Dendritic cell treated with granulocyte-macrophage colony-stimulating factor and Interleukin-4, amounts not matched to agents 40 ng/mL and 50 ng/mL, for 4 days (primary cell): ENCODE measurements around the gene BET1.

Source experiments
- H3K27ac Mint-ChIP-seq: one replicate; pipeline ENCODE4 v1.8.0; 2022; ENCODE audit warnings: mild to moderate bottlenecking, mixed read lengths
- H3K27me3 Mint-ChIP-seq: one replicate; pipeline ENCODE4 v1.8.0; 2022; ENCODE audit warnings: mild to moderate bottlenecking, mixed read lengths
- H3K36me3 Mint-ChIP-seq: one replicate; pipeline ENCODE4 v1.8.0; 2022; ENCODE audit warnings: low read depth, mixed read lengths
- H3K4me1 Mint-ChIP-seq: one replicate; pipeline ENCODE4 v1.8.0; 2022; ENCODE audit warnings: low read depth, mixed read lengths
- H3K4me3 Mint-ChIP-seq: one replicate; pipeline ENCODE4 v1.8.0; 2022; ENCODE audit warnings: mild to moderate bottlenecking, moderate library complexity, mixed read lengths
- H3K9me3 Mint-ChIP-seq: one replicate; pipeline ENCODE4 v1.8.0; 2022; ENCODE audit warnings: mixed read lengths
- intact Hi-C: fragments of 100-400 bp; cut with micrococcal nuclease; formaldehyde crosslinking; loops from one replicate; pipeline ENCODE4 v1.15.0; 2022

The BET1 gene

GRCh38 chr7:93992421-93993110, 11.6 kb downstream of the BET1 start:
- H3K27ac Mint-ChIP-seq = no peak overlapping the region
- H3K4me3 Mint-ChIP-seq = no peak overlapping the region
- intact Hi-C loops = no loop called here
- peaks cover 25% of the 10 kb centered on the region for H3K36me3 Mint-ChIP-seq
- no peaks in the 10 kb centered on the region for H3K27me3 Mint-ChIP-seq
- no peaks in the 10 kb centered on the region for H3K9me3 Mint-ChIP-seq
- no peaks in the 10 kb centered on the region for H3K4me1 Mint-ChIP-seq

DNA sequence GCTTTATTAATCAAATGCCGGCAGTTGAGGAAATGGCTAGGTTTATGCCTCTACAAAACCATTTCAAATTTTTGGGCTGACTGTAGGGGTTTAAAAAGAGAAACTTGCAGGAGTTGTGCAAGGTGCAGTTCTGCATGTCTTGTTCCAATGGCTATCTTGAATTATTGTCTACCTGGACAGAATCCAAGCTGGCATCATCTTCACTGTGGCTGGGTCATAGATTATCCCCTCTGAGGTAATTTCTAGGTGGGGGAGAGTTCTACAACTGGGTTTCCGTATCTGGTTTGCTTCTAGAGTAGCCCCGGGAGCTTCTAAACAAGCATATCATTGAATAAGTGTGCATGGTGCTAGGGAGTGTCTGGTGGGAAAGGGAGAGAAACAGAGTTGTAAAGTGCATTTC, 16.9 kb downstream of the BET1 start:
- Mint-ChIP-seq H3K4me3 (no peak overlapping the region), H3K36me3 (peaks cover 10% of the 10 kb centered on the region), H3K9me3 (no peaks in the 10 kb centered on the region), H3K4me1 (no peaks in the 10 kb centered on the region), H3K27me3 (no peaks in the 10 kb centered on the region), H3K27ac (no peak overlapping the region)
- intact Hi-C loops = no loop called here

DNA sequence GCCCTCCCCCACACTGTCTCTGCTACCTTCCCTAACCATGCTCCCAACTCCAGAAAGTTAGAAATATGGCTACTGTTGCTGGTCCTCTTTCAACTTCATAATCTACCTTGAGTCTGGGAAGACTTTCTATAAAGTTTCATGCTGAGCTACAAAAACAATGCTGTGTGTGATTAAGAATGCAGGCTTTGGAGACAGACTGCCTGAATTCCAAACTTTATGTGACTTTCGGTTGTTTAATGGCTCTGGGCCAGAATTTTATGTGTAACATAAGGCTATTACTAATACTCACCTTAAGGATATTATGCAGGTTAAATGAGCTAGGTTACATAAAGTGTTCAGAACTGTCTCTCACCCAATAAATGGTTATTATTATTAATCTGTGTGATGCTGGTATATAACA, 19.1 kb downstream of the BET1 start:
- no peak overlapping the region for H3K27ac Mint-ChIP-seq
- no peaks in the 10 kb centered on the region for H3K36me3 Mint-ChIP-seq
- H3K27me3 Mint-ChIP-seq = no peaks in the 10 kb centered on the region
- no peaks in the 10 kb centered on the region for H3K4me1 Mint-ChIP-seq
- no peak overlapping the region for H3K4me3 Mint-ChIP-seq
- intact Hi-C loops = no loop called here
- H3K9me3 Mint-ChIP-seq = no peaks in the 10 kb centered on the region

DNA sequence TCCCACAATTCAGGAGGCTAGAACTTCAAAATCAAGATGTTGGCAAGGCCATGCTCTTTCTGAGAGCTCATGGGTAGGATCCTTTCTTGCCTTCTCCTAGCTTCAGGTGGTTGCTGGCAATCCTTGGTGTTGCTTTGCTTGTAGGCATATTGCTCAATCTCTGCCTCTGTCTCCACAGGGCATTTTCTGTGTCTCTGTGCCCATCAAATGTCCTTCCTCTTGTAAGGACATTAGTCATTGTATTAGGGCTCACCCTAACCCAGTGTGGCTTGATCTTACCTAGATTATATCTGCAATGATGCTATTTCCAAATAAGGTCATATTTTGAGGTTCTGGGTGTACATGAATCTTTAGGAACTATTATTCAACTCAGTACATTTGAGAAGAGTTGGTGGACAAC, 20.1 kb downstream of the BET1 start:
- Mint-ChIP-seq H3K27ac (no peak overlapping the region), H3K4me3 (no peak overlapping the region), H3K9me3 (no peaks in the 10 kb centered on the region), H3K36me3 (no peaks in the 10 kb centered on the region), H3K27me3 (no peaks in the 10 kb centered on the region), H3K4me1 (no peaks in the 10 kb centered on the region)
- intact Hi-C loops = loop anchor here (5.0 kb wide), 1 partner anchor 38 kb away; no protein-coding TSS in a partner anchor

- no peaks in the 10 kb centered on the region for H3K27me3 Mint-ChIP-seq
- intact Hi-C loops = loop anchor here (5.0 kb wide), 1 partner anchor 41 kb away; no protein-coding TSS in a partner anchor
- no peak overlapping the region for H3K4me3 Mint-ChIP-seq
- H3K27ac Mint-ChIP-seq = no peak overlapping the region
- H3K36me3 Mint-ChIP-seq = no peaks in the 10 kb centered on the region
- H3K4me1 Mint-ChIP-seq = no peaks in the 10 kb centered on the region
- H3K9me3 Mint-ChIP-seq = no peaks in the 10 kb centered on the region
Measured at GRCh38 chr7:93981480-93981874, 22.7 kb downstream of the BET1 start.

GRCh38 chr7:93980744-93981479, 23.2 kb downstream of the BET1 start:
- Mint-ChIP-seq H3K27ac (no peak overlapping the region), H3K4me1 (no peaks in the 10 kb centered on the region), H3K36me3 (no peaks in the 10 kb centered on the region), H3K9me3 (no peaks in the 10 kb centered on the region), H3K27me3 (no peaks in the 10 kb centered on the region), H3K4me3 (no peak overlapping the region)
- intact Hi-C loops = loop anchor here (5.0 kb wide), 1 partner anchor 41 kb away; no protein-coding TSS in a partner anchor

DNA sequence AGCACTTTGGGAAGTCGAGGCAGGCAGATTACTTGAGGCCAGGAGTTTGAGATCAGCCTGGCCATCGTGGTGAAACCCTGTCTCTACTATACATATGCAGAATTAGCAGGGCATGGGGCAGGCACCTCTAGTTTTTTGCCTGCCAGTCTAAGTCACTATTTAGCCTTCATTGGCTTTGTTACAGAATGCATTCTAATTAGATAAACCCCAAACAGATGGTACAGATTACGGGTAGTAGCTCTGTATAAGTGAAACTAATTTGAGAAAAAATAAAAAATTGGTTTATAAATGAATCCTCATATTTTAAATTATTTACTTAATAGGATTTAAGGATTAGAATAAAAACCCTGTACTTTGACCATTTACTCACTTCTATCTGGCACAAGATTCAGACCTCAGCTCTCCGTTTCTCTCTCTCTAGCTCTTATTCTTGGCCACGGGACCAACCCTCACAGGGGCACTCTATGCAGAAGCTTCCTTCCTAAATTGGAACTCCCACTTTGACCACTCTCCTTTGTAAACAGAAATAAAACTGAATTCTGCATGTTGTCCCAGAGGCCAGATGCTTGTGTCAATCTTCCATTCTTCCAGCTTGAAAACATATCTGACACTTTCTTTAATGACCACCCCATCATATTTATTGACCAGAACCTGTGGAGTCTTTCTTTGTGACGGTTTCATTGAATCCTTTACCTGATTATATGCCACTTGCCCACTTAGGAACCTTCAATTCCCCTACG, 26.8 kb downstream of the BET1 start:
- Mint-ChIP-seq H3K27ac (no peak overlapping the region), H3K27me3 (no peaks in the 10 kb centered on the region), H3K36me3 (no peaks in the 10 kb centered on the region), H3K9me3 (no peaks in the 10 kb centered on the region), H3K4me1 (no peaks in the 10 kb centered on the region), H3K4me3 (no peak overlapping the region)
- intact Hi-C loops = no loop called here

DNA sequence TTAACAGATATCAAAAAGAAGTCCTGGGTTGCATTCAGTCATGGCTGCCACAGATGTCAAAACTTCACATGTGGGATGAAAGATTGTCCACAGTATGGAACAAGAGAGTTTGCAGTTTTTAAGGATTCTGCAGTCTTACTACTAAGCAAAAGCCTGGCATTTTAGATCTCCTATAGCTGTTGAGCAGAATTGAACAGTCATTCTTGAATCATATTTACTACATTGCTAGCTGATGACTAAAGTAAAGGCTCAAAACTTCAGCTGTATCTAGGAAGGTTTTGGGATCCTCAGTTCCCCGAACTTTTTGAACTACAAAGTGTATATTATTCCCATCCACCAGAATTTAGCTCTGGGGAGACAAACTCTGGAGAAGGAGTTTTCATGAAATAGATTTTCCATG, 31.0 kb downstream of the BET1 start:
- Mint-ChIP-seq H3K36me3 (no peaks in the 10 kb centered on the region), H3K4me1 (no peaks in the 10 kb centered on the region), H3K27me3 (no peaks in the 10 kb centered on the region), H3K27ac (no peak overlapping the region), H3K4me3 (no peak overlapping the region), H3K9me3 (no peaks in the 10 kb centered on the region)
- intact Hi-C loops = no loop called here

- Mint-ChIP-seq H3K36me3 (no peaks in the 10 kb centered on the region), H3K9me3 (no peaks in the 10 kb centered on the region)
- intact Hi-C loops = no loop called here
Measured at GRCh38 chr7:93972029-93972725, 32.0 kb downstream of the BET1 start.

DNA sequence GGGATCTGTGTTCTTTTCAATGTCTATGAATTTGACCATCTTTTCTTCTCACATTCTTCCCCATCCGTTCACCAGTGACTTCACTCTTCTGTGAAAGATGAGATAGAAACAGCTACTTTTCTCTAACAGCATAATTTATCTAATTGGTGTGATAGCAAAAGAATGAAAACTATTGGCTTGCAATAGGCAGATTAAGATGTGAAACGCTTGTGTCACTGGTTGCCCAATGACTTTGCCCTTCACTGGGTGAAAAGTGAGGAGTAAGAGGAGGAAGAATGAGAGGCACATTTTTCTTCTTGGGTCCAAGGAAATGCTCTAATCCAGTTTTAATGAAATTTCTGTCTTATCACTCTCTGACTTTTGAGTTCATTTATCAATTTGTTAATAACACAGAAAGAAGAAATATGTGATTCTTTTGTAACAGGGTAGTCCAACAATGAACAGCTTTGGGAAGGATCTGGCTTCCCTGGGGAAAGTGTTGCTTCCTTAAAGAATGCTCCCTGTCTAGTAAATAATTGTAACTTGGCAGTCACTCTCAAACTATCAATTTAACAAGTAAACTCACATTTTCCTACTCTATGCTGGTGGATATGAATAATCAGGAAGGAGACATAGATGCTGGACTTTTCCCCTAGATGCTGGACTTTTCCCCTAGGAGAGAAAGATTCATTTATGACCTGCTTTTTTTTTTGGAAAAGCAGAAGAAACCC, 35.1 kb downstream of the BET1 start:
- Mint-ChIP-seq H3K4me3 (no peak overlapping the region), H3K36me3 (no peaks in the 10 kb centered on the region), H3K9me3 (no peaks in the 10 kb centered on the region), H3K27me3 (no peaks in the 10 kb centered on the region), H3K4me1 (no peaks in the 10 kb centered on the region), H3K27ac (no peak overlapping the region)
- intact Hi-C loops = no loop called here

More at GRCh38 chr7:93972029-93972725, 32.0 kb downstream of the BET1 start:
- Mint-ChIP-seq H3K4me1 (no peaks in the 10 kb centered on the region), H3K4me3 (no peak overlapping the region), H3K27me3 (no peaks in the 10 kb centered on the region), H3K27ac (no peak overlapping the region)

DNA sequence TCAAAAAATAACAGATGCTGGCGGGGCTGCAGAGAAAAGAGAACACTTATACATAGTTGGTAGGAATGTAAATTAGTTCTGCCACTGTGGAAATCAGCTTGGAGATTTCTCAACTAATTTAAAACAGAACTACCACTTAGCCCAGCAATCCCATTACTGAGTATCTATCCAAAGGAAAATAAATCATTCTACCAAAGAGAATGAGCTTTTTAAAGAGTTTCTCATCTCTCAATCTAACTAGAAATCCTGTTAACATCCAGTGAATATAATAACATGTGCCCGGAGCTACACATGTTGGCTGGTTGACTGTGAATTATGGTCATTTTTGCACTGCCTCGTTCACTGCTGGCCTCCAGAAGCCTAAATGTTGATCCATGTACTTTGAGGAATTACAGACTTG, 39.3 kb downstream of the BET1 start:
- Mint-ChIP-seq H3K4me3 (no peak overlapping the region), H3K27ac (no peak overlapping the region), H3K36me3 (no peaks in the 10 kb centered on the region), H3K4me1 (no peaks in the 10 kb centered on the region), H3K9me3 (no peaks in the 10 kb centered on the region), H3K27me3 (no peaks in the 10 kb centered on the region)
- intact Hi-C loops = no loop called here

- intact Hi-C loops = no loop called here
- no peaks in the 10 kb centered on the region for H3K36me3 Mint-ChIP-seq
- no peaks in the 10 kb centered on the region for H3K27me3 Mint-ChIP-seq
Measured at GRCh38 chr7:93964262-93964661, 39.9 kb downstream of the BET1 start.

GRCh38 chr7:93960986-93961385, 43.2 kb downstream of the BET1 start:
- Mint-ChIP-seq H3K36me3 (no peaks in the 10 kb centered on the region), H3K4me3 (no peak overlapping the region), H3K27ac (no peak overlapping the region), H3K27me3 (no peaks in the 10 kb centered on the region), H3K9me3 (no peaks in the 10 kb centered on the region), H3K4me1 (peaks cover 5% of the 10 kb centered on the region)
- intact Hi-C loops = no loop called here

More at GRCh38 chr7:93964262-93964661, 39.9 kb downstream of the BET1 start:
- Mint-ChIP-seq H3K4me1 (no peaks in the 10 kb centered on the region), H3K27ac (no peak overlapping the region), H3K9me3 (no peaks in the 10 kb centered on the region), H3K4me3 (no peak overlapping the region)
